Stimulated activated CD8-positive, alpha-beta memory T cell treated with anti-CD3 and anti-CD28 coated beads, Interleukin-7, amount 100 ng/mL, for 4 hours (primary cell): Measurements from ENCODE around the gene PABPN1.
"Not testable (repeated sequence)": the region's sequence is repeated elsewhere in the genome, so short reads cannot be mapped to it uniquely, and the experiment has no call there.

Experiments
- DNase-seq, 2 donors: peaks; one replicate each; pipeline ENCODE4 v3.0.0-alpha.2; 2020; ENCODE audit warnings: low read depth in 2 of 2

PABPN1 gene

GRCh38 chr14:23301288-23301968, 19.8 kb upstream of the PABPN1 start:
- DNase-seq, result peak; percentile 88 to 98

GRCh38 chr14:23301969-23302289, 19.3 kb upstream of the PABPN1 start:
- no peak for DNase-seq

GRCh38 chr14:23302290-23303225, 18.7 kb upstream of the PABPN1 start, which contains the start of gene PPP1R3E:
TSS of gene PPP1R3E (minus strand) at chr14:23302859. CDS start at chr14:23302576, 283 bp downstream.
- peak; percentile 81 to 86 for DNase-seq

- DNase-seq, result peak in 1 of 2 donors; percentile 14
These were observed 14.7 kb upstream of the PABPN1 start, which contains the start of gene BCL2L2 for GRCh38 chr14:23306412-23307145. TSS of gene BCL2L2 (plus strand) at chr14:23306833. CDS start at chr14:23307768, 935 bp downstream.

GRCh38 chr14:23307146-23307530, 14.1 kb upstream of the PABPN1 start:
- no peak for DNase-seq

GRCh38 chr14:23307687-23308644, 13.3 kb upstream of the PABPN1 start:
- DNase-seq, result no peak

- no peak for DNase-seq
These were observed 12.4 kb upstream of the PABPN1 start for GRCh38 chr14:23308721-23309445.

GRCh38 chr14:23310546-23310945, 10.7 kb upstream of the PABPN1 start:
- no peak for DNase-seq

- DNase-seq, result no peak
These were observed 5.0 kb upstream of the PABPN1 start for GRCh38 chr14:23316300-23316699.

- no peak for DNase-seq
These were observed 1.3 kb upstream of the PABPN1 start for GRCh38 chr14:23319746-23320583.

- DNase-seq, result peak; percentile 34 to 37
These were observed 603 bp downstream of the PABPN1 start for GRCh38 chr14:23321572-23322547.

GRCh38 chr14:23322568-23323517, 1.6 kb downstream of the PABPN1 start:
- DNase-seq, result no peak

GRCh38 chr14:23323838-23324454, 2.7 kb downstream of the PABPN1 start:
- DNase-seq, result no peak

GRCh38 chr14:23324455-23324846, 3.2 kb downstream of the PABPN1 start:
- no peak for DNase-seq

GRCh38 chr14:23324993-23325392, 3.7 kb downstream of the PABPN1 start:
- no peak for DNase-seq

- DNase-seq, result not testable (repeated sequence)
These were observed 4.5 kb downstream of the PABPN1 start for GRCh38 chr14:23325746-23326145.
